H1 (cell line): ENCODE results near the gene SMOC2.

Source experiments
- CEBPB ChIP-seq: IDR thresholded peaks from 2 replicates; pipeline ENCODE4 v1.6.1; 2012; ENCODE audit warnings: low read depth, low read length
- CTCF ChIP-seq, 3 experiments: IDR thresholded peaks; 1 replicate in 2 of 3; 2 replicates in 1 of 3; pipeline versions ENCODE4 v1.5.1 to v1.6.1; 2011; ENCODE audit warnings: low read length in 3 of 3, mild to moderate bottlenecking in 3 of 3, inconsistent platforms in 2 of 3, low read depth in 1 of 3, moderate library complexity in 1 of 3; ENCODE audit not compliant: insufficient read depth in 1 of 3; ENCODE audit errors: control extremely low read depth in 1 of 3
- EGR1 ChIP-seq: IDR thresholded peaks from 2 replicates; pipeline ENCODE4 v1.6.1; 2011; ENCODE audit warnings: low read depth, low read length, borderline replicate concordance
- EP300 ChIP-seq, 2 experiments: IDR thresholded peaks; 1 replicate in 1 of 2; 2 replicates in 1 of 2; pipeline ENCODE4 v1.6.1; 2011 to 2012; ENCODE audit warnings: low read depth in 2 of 2, low read length in 2 of 2, mild to moderate bottlenecking in 2 of 2, borderline replicate concordance in 1 of 2, inconsistent platforms in 1 of 2, moderate library complexity in 1 of 2
- JUND ChIP-seq: IDR thresholded peaks from 2 replicates; pipeline ENCODE4 v1.6.1; 2011; ENCODE audit warnings: mild to moderate bottlenecking, improper control_type of control experiment, low read length
- POLR2AphosphoS5 ChIP-seq: IDR thresholded peaks from 2 replicates; pipeline ENCODE4 v1.6.1; 2011; ENCODE audit warnings: low read depth, low read length
- RAD21 ChIP-seq, 2 experiments: IDR thresholded peaks in 1 of 2; conservative IDR thresholded peaks in 1 of 2; 2 replicates each; pipeline ENCODE4 v1.6.1; 2011; ENCODE audit warnings: low read depth in 2 of 2, low read length in 2 of 2, improper control_type of control experiment in 1 of 2, inconsistent platforms in 1 of 2, mild to moderate bottlenecking in 1 of 2, moderate library complexity in 1 of 2
- SIX5 ChIP-seq: IDR thresholded peaks from 2 replicates; pipeline ENCODE4 v1.6.1; 2011; ENCODE audit warnings: mild to moderate bottlenecking, low read depth, low read length
- SRF ChIP-seq: IDR thresholded peaks from 2 replicates; pipeline ENCODE4 v1.6.1; 2011; ENCODE audit warnings: mild to moderate bottlenecking, low read depth, low read length, moderate library complexity
- TAF7 ChIP-seq: optimal IDR thresholded peaks from 2 replicates; pipeline ENCODE3; 2011; ENCODE audit warnings: low read depth, mild to moderate bottlenecking, inconsistent platforms, low read length, moderate library complexity, borderline replicate concordance
- USF2 ChIP-seq: IDR thresholded peaks from 2 replicates; pipeline ENCODE4 v1.6.1; 2011; ENCODE audit warnings: low read length, improper control_type of control experiment

DNA sequence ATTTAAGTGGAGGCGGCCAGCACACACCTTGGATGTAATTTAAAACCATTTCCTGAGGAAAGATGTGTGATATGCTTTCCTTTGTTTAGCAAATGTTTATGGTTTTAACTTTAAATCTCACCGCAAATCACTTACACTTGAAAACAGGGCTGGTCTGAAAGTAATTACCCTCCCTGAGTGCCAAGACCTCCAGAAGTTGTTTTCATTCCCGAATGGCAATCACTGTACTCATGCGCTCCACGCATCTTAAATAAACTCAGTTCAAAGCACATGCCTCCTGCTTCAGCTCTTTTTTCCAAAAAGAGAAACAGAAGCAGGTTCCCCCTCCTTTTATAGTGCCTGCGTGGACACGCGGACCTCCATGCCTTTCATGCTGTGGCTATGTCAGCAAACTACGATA lies 224.0 kb downstream of the SMOC2 start:
- TF ChIP-seq CTCF (IDR thresholded peaks at IDR 0.05; ENCODE audit: control extremely low read depth in 1 of 3, insufficient read depth in 1 of 3, low read depth in 1 of 3, low read length in 3 of 3) (no peak), POLR2AphosphoS5 (no peak), TAF7 (no peak), EGR1 (no peak), RAD21 (IDR thresholded peaks at IDR 0.05 in 1 of 2, conservative IDR thresholded peaks at IDR 0.05 in 1 of 2; ENCODE audit: low read depth in 2 of 2, low read length in 2 of 2) (no peak), CEBPB (no peak), EP300 (IDR thresholded peaks at IDR 0.05; ENCODE audit: borderline replicate concordance in 1 of 2, low read depth in 2 of 2, low read length in 2 of 2) (no peak), USF2 (no peak), SRF (no peak), JUND (no peak), SIX5 (no peak)
